OCI-LY1 (cell line): Measurements from ENCODE around the gene VPS26B.
A peak's percentile ranks its signal among the peaks of the same experiment; 100 is the strongest.
"Not testable (repeated sequence)": the region's sequence is repeated elsewhere in the genome, so short reads cannot be mapped to it uniquely, and the experiment has no call there.

Experiments used
- H2AFZ ChIP-seq: fragments of 200-600 bp; sonication (generic), shearing (Covaris generic); 2 replicates; pipeline ENCODE4 v1.6.0; 2014; ENCODE audit warnings: antibody characterized with exemption, mild to moderate bottlenecking, low read length
- H3F3A ChIP-seq: fragments of 200-600 bp; sonication (generic), shearing (Covaris generic); 2 replicates; pipeline ENCODE4 v1.6.0; 2014; ENCODE audit warnings: mild to moderate bottlenecking, antibody characterized with exemption, low read length, moderate library complexity; ENCODE audit not compliant: insufficient read depth
- H3K27ac ChIP-seq: fragments of 200-600 bp; sonication (generic); 2 replicates; pipeline ENCODE4 v1.5.1; 2014; ENCODE audit warnings: low read length, mixed run types, mild to moderate bottlenecking, low read depth; ENCODE audit not compliant: poor library complexity, severe bottlenecking
- H3K27me3 ChIP-seq: fragments of 200-600 bp; sonication (generic); 2 replicates; pipeline ENCODE4 v1.6.0; 2014; ENCODE audit warnings: antibody characterized with exemption, mild to moderate bottlenecking, low read length, moderate library complexity; ENCODE audit not compliant: insufficient read depth
- H3K36me3 ChIP-seq: fragments of 200-600 bp; sonication (generic); 2 replicates; pipeline ENCODE4 v1.6.1; 2014; ENCODE audit warnings: mild to moderate bottlenecking, antibody characterized with exemption, low read length, moderate library complexity, mixed read lengths; ENCODE audit not compliant: insufficient read depth
- H3K4me1 ChIP-seq: fragments of 200-600 bp; sonication (generic); 2 replicates; pipeline ENCODE4 v1.5.1; 2014; ENCODE audit warnings: mild to moderate bottlenecking, low read length, moderate library complexity; ENCODE audit not compliant: insufficient read depth, severe bottlenecking
- H3K4me2 ChIP-seq: fragments of 200-600 bp; sonication (generic), shearing (Covaris generic); 2 replicates; pipeline ENCODE4 v1.6.1; 2014; ENCODE audit warnings: low read length
- H3K4me3 ChIP-seq: fragments of 200-600 bp; sonication (generic); 2 replicates; pipeline ENCODE4 v1.5.1; 2014; ENCODE audit warnings: low read length, low read depth, mild to moderate bottlenecking, mixed read lengths; ENCODE audit not compliant: poor library complexity, severe bottlenecking
- H3K79me2 ChIP-seq: fragments of 200-600 bp; shearing (Covaris generic); 2 replicates; pipeline ENCODE4 v1.6.1; 2016; ENCODE audit warnings: mixed run types, low read length, mixed read lengths; ENCODE audit not compliant: insufficient read depth
- H3K9ac ChIP-seq: fragments of 200-600 bp; sonication (generic), shearing (Covaris generic); 2 replicates; pipeline ENCODE4 v1.6.1; 2014; ENCODE audit warnings: mild to moderate bottlenecking, low read length, mixed read lengths
- H3K9me2 ChIP-seq: fragments of 200-600 bp; sonication (generic), shearing (Covaris generic); 2 replicates; pipeline ENCODE4 v1.6.1; 2014; ENCODE audit warnings: low read depth, mild to moderate bottlenecking, low read length, mixed read lengths
- H3K9me3 ChIP-seq: fragments of 200-600 bp; shearing (Covaris generic); 2 replicates; pipeline ENCODE4 v1.6.1; 2014; ENCODE audit warnings: low read length, mixed read lengths
- H4K20me1 ChIP-seq: fragments of 200-600 bp; sonication (generic), shearing (Covaris generic); 2 replicates; pipeline ENCODE4 v1.6.0; 2016; ENCODE audit warnings: mild to moderate bottlenecking, low read length; ENCODE audit not compliant: insufficient read depth
- CTCF ChIP-seq: fragments of 200-600 bp; sonication (generic), shearing (Covaris generic); IDR thresholded peaks from 2 replicates; pipeline ENCODE4 v1.5.1; 2017; ENCODE audit warnings: mild to moderate bottlenecking, antibody characterized with exemption, low read length, moderate library complexity, mixed read lengths
- EZH2 ChIP-seq: fragments of 200-600 bp; sonication (generic), shearing (Covaris generic); IDR thresholded peaks from 2 replicates; pipeline ENCODE4 v1.8.0; 2017; ENCODE audit warnings: borderline replicate concordance, mixed run types, mild to moderate bottlenecking, antibody characterized with exemption, low read length, moderate library complexity, mixed read lengths

The VPS26B gene

DNA sequence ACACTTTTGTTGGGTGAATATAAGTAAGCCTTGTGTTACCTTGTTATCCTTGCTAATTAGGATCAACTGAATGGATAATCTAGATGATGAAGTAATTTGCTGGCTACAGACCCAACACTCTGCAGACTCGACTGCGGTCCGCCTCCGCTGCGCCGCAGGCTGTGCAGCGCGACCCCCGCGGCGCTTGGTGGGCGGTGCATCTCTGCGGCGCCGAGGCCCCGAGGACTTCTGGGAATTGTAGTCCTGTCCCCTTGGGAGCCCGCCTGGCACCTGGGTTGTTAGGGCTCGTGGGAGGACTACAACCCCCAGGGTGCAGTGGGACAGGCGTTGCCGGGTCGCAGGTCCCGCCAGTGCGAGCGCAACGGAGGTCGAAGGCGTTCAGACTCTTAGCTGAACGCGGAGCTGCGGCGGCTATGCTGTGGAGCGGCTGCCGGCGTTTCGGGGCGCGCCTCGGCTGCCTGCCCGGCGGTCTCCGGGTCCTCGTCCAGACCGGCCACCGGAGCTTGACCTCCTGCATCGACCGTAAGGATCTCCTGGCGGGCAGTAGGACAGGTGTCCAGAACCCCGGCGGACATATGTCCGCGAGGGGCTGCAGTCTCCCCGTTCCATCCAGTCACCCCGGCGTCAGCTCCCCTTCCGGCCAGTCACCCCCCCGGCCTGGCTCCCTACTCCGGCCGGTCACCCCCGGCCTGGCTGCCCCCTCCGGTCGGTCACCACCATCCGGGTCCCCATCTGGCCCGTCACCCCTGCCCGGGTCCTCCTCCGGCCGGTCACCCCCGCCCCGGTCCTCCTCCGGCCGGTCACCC lies 28.9 kb downstream of the VPS26B start, which contains the start of the genes ACAD8 and THYN1:
Gene ACAD8, plus strand, starts transcription at position 381 of the 806 bp plus-strand sequence. Its CDS starts 33 bp downstream, at position 414.
Gene THYN1, minus strand, starts transcription at position 165 of the 806 bp plus-strand sequence. CDS start 470 bp downstream, outside the sequence.
- peaks cover 18% of the 10 kb centered on the region for H3K4me1 ChIP-seq
- peaks cover 17% of the 10 kb centered on the region for H3K36me3 ChIP-seq
- no peaks in the 10 kb centered on the region for H4K20me1 ChIP-seq
- no peaks in the 10 kb centered on the region for H3K9me2 ChIP-seq
- H3K9ac ChIP-seq, result peak within 1 kb of the TSS; percentile 71
- no peaks in the 10 kb centered on the region for H3K27me3 ChIP-seq
- H2AFZ ChIP-seq, result peak within 1 kb of the TSS; percentile 48; the same call in 1 of the 2 replicates
- no peak within 1 kb of the TSS for H3K27ac ChIP-seq
- H3F3A ChIP-seq, result no peaks in the 10 kb centered on the region
- TF ChIP-seq CTCF (no peak), EZH2 (no peak)
- H3K4me3 ChIP-seq, result peak within 1 kb of the TSS; percentile 71
- no peaks in the 10 kb centered on the region for H3K9me3 ChIP-seq
- H3K79me2 ChIP-seq, result no peaks in the 10 kb centered on the region
- H3K4me2 ChIP-seq, result peak within 1 kb of the TSS; percentile 85

DNA sequence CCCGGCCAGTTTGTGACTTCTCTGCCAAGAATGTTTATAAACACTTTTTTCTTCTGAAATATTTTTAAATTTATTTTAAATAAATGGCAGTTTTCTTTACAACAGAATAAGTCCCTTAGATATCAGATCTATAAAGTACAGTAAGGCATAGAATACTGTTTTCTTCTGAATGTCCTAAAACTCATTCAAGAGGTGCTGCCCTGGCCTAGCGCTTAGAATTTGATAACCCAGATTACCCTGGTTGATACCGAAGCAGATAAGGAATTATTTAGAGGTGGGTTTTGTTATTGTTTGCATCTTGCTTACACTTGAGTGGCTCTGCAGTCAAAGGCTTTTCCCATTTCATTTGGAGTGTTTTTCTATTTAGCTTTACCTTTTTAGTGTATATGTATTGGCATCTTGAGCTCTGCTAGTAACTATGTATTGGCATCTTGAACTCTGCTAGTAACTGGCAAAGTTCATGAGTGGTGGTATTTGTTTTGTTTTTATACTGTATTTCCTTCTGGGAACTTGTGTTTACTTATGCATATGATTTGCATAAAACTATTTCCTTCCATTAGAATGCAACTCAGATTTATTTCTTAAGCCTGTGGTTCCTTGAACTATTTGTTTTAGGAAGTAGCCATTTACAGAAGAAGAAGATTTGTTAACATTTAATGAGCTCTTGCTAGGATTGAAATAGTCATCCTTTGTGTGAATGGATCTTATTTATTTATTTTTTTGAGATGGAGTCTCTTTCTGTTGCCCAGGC lies 30.1 kb downstream of the VPS26B start:
- H3K27ac ChIP-seq, result no peak overlapping the region

GRCh38 chr11:134255184-134255561 lies 30.7 kb downstream of the VPS26B start:
- H3K4me2 ChIP-seq, H3K79me2 ChIP-seq, H4K20me1 ChIP-seq, H3K27ac ChIP-seq, H3K4me3 ChIP-seq, H3K9me3 ChIP-seq, H2AFZ ChIP-seq, H3K9me2 ChIP-seq, H3K27me3 ChIP-seq, H3K9ac ChIP-seq, H3F3A ChIP-seq: not testable (repeated sequence)
- Histone ChIP-seq H3K4me1 (peaks cover 18% of the 10 kb centered on the region), H3K36me3 (peaks cover 17% of the 10 kb centered on the region)

More for the DNA sequence above, 30.1 kb downstream of the VPS26B start:
- Histone ChIP-seq H3K9me2 (no peaks in the 10 kb centered on the region), H4K20me1 (no peaks in the 10 kb centered on the region), H3K9me3 (no peaks in the 10 kb centered on the region), H3K4me3 (peak overlapping the region; percentile 71), H3K4me1 (peaks cover 18% of the 10 kb centered on the region), H3K9ac (peak overlapping the region; percentile 71), H3K36me3 (peaks cover 20% of the 10 kb centered on the region), H3K4me2 (peak overlapping the region; percentile 85), H2AFZ (no peak overlapping the region), H3F3A (no peaks in the 10 kb centered on the region), H3K79me2 (no peaks in the 10 kb centered on the region), H3K27me3 (no peaks in the 10 kb centered on the region)
- no peak for TF ChIP-seq EZH2
- no peak for TF ChIP-seq CTCF
